ENCODE measurements around the gene OAS2.

DNA sequence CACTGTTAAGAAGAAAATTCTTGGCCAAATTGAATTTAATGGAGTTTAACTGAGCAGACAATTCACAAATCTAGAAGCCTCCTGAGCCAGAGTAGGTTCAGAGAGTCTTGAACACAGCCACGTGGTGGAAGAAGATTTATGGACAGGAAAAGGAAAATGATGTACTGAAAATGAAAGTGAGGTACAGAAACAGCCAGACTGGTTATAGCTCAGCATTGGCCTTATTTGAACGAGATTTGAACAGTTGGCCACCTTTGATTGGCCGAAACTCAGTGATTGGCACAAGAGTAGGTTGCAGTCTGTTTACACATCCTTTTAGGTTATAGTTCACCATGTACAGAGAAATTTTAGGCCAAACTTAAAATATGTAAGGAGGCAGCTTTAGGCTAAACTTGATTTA is 9.9 kb downstream of the OAS2 start:
- TF ChIP-seq, protein P1, sequence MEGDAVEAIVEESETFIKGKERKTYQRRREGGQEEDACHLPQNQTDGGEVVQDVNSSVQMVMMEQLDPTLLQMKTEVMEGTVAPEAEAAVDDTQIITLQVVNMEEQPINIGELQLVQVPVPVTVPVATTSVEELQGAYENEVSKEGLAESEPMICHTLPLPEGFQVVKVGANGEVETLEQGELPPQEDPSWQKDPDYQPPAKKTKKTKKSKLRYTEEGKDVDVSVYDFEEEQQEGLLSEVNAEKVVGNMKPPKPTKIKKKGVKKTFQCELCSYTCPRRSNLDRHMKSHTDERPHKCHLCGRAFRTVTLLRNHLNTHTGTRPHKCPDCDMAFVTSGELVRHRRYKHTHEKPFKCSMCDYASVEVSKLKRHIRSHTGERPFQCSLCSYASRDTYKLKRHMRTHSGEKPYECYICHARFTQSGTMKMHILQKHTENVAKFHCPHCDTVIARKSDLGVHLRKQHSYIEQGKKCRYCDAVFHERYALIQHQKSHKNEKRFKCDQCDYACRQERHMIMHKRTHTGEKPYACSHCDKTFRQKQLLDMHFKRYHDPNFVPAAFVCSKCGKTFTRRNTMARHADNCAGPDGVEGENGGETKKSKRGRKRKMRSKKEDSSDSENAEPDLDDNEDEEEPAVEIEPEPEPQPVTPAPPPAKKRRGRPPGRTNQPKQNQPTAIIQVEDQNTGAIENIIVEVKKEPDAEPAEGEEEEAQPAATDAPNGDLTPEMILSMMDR (conservative IDR thresholded peaks at IDR 0.05 in 1 of 2, IDR thresholded peaks at IDR 0.05 in 1 of 2; ENCODE audit: low read depth in 1 of 2, low read length in 2 of 2): no peak
- TF ChIP-seq EZH2 (IDR thresholded peaks at IDR 0.05; ENCODE audit: low read length, missing control alignments): no peak

Data from fibroblast of lung (primary cell).